Cortex of kidney (tissue), 1 donor: ENCODE measurements around the gene CYP19A1.
"Not testable (repeated sequence)": the region's sequence is repeated elsewhere in the genome, so short reads cannot be mapped to it uniquely, and the experiment has no call there.

Experiments used
- DNase-seq: peaks from one replicate; lab custom pipeline; 2025; lab: John Stamatoyannopoulos, UW

CYP19A1 gene

GRCh38 chr15:51205050-51205975 lies 133.1 kb downstream of the CYP19A1 start:
- DNase-seq = no peak

GRCh38 chr15:51203797-51204196 lies 134.6 kb downstream of the CYP19A1 start:
- DNase-seq = no peak

GRCh38 chr15:51202783-51203182 lies 135.6 kb downstream of the CYP19A1 start:
- no peak for DNase-seq

GRCh38 chr15:51201581-51201980 lies 136.8 kb downstream of the CYP19A1 start:
- DNase-seq = no peak

GRCh38 chr15:51200792-51201191 lies 137.6 kb downstream of the CYP19A1 start:
- no peak for DNase-seq

- no peak for DNase-seq
Observed at GRCh38 chr15:51199541-51199940, 138.9 kb downstream of the CYP19A1 start.

- no peak for DNase-seq
Observed at GRCh38 chr15:51198701-51199232, 139.6 kb downstream of the CYP19A1 start.

- DNase-seq = no peak
Observed at GRCh38 chr15:51195459-51195858, 142.9 kb downstream of the CYP19A1 start.

GRCh38 chr15:51193979-51194378 lies 144.4 kb downstream of the CYP19A1 start:
- DNase-seq = no peak

GRCh38 chr15:51193526-51193925 lies 144.9 kb downstream of the CYP19A1 start:
- no peak for DNase-seq

- no peak for DNase-seq
Observed at GRCh38 chr15:51192521-51193280, 145.7 kb downstream of the CYP19A1 start.

- no peak for DNase-seq
Observed at GRCh38 chr15:51191766-51192165, 146.6 kb downstream of the CYP19A1 start.

GRCh38 chr15:51191072-51191670 lies 147.2 kb downstream of the CYP19A1 start:
- DNase-seq = no peak

GRCh38 chr15:51190424-51191068 lies 147.8 kb downstream of the CYP19A1 start:
- no peak for DNase-seq

GRCh38 chr15:51189669-51190385 lies 148.6 kb downstream of the CYP19A1 start:
- no peak for DNase-seq

GRCh38 chr15:51188791-51189190 lies 149.6 kb downstream of the CYP19A1 start:
- not testable (repeated sequence) for DNase-seq

GRCh38 chr15:51186891-51187290 lies 151.5 kb downstream of the CYP19A1 start:
- no peak for DNase-seq

- DNase-seq = no peak
Observed at GRCh38 chr15:51186181-51186705, 152.2 kb downstream of the CYP19A1 start.

- DNase-seq = no peak
Observed at GRCh38 chr15:51185213-51186159, 152.9 kb downstream of the CYP19A1 start.

- no peak for DNase-seq
Observed at GRCh38 chr15:51184627-51185026, 153.8 kb downstream of the CYP19A1 start.
